GM18511 (cell line): Measurements from ENCODE around the gene DLK1.

ENCODE experiments used
- ATAC-seq: cut with Tn5 transposase; IDR thresholded peaks from one replicate; pipeline ENCODE4 v1.9.1; 2021; ENCODE audit warnings: mild to moderate bottlenecking, moderate library complexity; ENCODE audit not compliant: unreplicated experiment

Gene DLK1

DNA sequence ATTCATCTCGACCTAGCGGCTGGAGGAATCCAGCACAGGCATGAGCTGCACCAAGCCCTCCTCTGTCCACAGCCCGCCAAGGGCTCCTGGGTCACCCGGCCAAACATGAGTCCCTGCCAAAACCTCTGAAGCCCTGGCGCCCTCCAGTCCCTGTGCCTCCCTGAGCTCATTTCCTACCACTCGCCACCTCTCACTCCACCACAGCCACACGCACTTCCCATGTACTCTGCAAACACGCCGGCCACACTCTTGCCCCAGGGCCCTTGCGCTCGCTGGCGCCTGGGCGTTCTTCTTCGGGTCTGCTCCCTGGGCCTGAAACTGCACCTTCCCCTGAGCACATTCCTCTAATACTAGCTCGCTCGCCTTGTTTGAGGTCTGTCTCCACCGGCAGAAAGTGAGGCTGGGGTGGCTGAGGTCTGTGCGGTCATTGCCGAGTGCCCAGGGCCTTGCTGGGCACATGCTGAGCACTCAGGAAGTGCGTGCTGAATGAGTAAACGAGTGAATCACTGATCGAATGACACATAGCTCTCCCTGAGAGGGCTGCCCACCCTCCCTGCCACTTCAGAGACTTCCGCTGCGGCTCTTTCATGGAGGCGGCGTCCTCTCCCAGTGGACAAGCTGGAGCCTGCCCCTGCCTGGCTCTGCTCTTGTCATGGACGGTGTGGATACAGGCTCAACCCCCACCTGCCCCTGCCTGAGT is 33.7 kb upstream of the DLK1 start:
- no peak for ATAC-seq

DNA sequence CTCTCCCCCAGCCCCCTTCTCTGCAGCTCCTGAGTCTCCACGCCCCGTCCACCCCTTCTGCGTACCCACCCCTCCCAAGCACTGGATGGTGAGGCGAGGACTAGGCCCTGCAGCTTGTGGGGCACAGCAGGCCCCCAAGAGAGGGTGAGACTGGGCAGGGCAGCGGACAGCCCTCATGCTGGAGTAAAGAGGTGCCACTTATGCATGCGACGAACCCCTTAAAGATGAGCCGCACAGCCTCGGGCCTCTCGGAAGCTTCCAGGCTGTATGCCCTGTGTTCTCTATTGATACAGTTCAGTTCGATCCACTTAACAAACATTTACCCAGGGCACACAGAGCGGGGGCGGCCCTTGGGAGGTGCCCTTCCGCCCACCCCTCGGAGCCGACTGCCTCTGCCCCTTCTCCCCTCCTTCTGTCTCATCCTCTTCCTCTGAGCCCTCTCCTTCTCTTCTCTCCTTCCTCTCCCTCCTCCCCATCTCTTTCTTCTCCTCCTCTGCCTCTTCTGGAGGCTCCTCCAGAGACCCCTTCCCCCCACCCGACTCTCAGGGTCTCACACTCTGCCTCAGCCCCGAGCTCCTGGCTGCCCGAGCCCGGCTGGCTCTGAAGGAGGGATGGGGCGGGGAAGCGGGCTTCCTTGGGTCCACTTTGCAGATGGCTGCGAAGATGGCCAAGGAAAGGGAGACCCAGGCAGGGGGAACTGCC is 32.7 kb upstream of the DLK1 start:
- ATAC-seq = no peak

DNA sequence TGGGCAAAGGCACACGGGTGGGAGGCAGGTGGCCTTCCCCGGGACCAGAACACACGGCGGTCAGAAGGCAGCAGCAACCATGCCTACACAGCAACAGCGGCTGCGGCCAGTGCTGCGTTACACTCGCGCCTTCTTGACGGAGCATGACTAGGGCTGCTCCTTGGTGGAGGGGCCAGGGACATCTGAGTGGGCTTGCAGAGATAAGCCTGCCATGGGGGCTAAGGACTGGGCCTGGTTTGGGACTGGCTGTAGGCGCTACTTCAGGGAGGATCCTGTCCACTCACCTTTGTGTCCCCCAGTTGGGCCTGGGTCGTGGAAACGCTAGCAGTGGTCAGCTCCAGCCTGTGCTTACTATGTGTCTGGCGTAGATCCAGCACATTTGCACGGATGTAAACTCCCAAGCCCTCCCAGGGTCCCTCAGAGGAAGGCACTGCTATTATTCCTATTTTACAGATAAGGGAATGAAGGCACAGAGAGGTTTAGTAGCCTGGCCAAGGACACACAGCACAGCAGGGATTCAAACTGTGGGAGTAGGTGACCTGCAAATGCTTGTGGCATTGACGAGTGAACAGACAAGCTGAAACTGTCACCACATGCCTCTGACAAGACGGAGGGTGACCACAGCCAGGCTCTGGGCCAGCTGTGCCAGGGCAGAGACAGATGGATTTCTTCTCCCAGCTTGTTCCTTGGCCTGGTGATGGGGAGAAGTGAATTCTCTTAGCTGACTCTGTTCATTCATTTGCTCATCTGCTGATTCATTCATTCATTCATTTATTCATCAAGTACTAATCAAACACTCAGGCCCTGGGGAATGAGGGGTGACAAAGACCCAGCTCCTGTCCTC is 31.9 kb upstream of the DLK1 start:
- ATAC-seq = no peak

DNA sequence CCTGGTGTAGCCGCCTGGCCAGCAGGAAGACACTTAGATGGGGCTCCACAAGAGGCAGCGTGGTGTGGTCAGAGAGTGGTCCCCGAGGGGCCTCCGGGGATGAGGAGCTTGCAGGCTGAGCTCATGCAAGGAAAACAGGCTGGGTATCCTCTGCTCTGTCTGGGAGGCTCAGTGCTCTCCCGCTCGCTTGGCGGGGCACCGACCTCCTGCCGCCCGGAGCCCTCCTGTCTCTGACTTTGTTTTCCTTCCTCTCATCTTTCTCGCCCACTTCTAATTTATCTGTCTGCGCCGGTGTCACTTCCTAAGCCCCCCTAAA is 31.3 kb upstream of the DLK1 start:
- ATAC-seq = no peak

DNA sequence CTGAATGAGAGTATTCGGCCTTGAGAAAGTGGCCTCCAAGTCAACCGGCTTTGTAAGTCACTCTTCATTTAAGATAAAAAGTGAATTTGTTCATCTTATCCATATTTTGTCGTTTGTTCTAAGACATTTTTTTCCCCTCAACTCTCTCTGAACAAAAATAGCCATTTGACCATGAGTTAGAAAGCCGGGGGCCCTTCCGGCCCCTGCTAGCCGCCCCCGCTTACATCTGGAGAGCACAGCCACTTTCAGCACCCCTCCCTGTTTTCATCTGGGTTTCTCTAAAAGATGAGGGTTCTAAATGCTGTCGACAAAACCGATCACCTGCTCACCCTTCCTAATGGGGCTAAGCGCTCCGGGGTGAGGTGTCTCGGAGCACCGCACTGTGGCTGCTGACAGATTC is 30.7 kb upstream of the DLK1 start:
- ATAC-seq = no peak

DNA sequence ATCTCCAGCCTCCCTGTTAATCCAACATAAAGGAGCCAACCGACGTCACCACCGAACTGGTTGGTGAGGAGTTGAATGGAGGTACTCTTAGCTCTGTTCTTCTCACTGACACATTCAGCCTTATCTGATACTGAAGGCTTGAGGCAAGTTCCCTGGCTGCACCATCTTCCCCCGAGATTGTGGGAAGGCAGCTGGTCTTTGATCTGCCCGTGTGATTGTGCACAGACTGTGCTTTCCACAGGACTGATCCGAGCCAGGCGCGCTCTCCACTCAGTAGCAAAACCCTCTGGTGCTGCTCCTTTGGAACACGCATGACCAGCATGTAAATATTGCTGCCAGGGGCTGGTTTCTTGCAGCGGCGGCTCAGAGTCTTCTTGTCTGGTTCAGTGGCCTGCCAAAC is 30.1 kb upstream of the DLK1 start:
- ATAC-seq = no peak

DNA sequence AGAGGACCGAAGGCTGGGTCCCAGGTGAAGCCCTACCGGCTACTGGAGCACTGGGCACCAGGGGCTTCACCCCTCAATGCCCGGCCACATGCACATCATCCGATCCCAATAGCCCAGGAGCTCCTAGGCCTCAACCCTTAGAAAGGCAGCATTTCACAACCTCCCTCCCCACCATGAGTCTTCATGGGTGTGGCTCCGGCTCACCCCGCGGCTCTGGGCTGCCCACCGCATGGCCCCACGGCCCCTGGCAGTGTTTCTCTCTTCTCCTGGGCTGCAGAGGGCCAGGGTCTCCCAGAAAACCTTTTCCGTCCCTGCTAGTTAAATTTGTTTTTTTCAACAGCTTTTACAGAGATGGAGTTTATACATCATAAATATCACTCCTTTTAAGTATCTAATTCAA is 28.6 kb upstream of the DLK1 start:
- no peak for ATAC-seq

DNA sequence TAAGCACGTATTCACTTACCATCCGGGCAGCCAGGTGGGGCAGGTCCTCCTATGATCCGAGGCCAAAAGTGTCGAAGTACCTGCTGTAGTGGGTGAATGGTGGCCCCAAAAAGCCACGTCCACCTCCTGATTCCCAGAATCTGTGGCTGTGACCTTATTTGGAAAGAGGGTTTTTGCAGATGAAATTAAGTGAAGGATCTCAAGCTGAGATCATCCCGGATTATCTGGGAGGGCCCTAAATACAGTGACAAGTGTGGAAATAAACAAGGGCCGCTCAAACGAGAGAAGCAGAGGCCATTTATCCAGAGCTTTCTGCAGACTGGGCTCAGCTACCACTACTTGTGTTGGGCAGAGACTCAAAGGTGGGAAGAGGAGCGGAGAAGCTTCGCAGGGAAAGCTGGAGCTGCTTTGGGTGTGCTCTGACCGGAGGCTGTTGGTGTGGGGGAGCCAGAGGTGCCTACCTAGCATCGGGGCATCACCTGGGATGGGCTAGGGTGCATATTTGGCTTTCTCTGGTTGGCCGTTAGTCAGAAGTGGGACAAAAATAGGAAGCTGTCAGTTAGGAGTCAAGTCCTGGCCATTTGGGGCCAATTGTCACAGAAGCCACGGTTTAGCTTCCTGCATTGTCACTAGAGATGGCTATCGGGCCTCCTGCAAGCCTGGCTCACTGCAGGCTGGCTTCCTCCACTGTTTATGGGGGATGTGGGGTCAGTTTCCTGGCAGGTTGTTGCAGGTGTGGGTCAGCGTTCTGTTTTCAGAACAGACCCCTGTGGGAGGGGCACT is 27.8 kb upstream of the DLK1 start:
- ATAC-seq = no peak

DNA sequence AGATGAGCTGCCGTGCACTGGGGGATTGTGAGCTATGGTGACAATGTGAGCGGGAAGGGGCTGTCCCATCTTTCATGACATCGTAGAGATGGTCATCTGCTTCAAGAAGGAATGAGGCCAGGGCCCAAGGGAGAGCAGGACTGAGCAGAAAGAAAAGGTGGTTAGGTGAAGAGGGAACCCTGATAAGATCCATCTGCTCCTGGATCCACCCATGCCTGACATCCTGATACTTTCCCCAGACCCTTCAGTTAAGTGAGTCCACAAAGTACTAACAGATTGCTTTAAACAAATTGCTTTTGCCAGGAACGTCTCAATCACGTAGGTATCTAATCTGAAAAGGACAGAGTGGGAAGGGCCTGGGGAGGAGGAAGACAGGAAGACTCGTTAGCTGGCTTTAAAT is 25.4 kb upstream of the DLK1 start:
- no peak for ATAC-seq

DNA sequence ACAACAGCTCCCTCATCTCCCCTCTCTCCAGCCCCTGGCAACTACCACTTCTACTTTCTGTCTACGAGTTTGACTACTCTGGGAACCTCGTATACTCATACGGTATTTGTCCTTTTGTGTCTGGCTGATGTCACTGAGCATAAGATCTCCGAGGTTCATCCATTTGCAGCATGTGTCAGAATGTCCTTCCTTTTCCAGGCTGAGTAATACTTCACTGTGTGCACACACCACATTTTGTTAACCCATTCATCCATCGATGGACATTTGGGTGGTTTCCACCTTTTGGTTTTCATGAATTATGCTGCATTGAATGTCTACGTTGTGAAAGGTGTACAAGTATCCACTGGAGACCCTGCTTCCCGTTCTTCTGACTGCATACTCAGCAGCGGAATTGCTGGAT is 24.1 kb upstream of the DLK1 start:
- no peak for ATAC-seq

DNA sequence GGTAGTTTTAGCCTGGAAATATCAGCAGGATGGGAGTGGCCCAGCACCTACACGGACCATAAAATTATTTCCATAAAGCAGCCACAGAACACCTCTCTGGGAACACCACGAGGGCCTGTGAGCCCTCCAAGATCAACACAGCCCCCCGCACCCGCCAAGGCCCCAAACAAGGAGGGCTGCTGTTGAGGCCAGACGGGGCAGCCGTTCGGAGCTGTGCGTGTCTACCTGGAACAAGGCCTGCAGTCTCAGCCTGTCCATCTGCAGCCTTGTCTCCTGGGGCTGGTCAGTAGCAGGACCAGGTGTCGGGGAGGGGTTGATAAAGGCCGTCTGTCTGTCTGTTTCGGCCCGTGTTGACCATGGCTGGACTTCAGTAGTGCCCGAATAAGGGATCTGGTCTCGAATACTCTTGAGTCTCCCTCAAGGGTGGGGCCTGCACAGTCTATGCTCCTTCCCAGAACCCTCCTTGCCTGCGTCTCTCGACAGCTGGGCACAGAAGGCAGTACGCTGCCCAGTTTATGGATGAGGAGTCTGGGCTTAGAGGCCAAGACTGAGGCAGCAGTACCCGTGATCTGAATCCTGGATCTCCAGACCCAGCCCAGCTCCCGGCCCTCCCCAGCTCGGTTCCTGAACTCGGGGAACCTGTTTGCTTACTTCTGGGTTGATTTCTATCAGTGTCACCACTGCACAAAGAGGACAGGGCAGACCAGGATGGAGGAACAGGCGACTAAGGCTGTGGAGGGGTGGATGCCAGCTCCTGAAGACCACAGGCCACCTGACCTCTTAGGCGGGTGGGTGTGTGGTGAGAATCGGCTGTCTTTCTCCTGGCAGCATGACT is 23.1 kb upstream of the DLK1 start:
- no peak for ATAC-seq

DNA sequence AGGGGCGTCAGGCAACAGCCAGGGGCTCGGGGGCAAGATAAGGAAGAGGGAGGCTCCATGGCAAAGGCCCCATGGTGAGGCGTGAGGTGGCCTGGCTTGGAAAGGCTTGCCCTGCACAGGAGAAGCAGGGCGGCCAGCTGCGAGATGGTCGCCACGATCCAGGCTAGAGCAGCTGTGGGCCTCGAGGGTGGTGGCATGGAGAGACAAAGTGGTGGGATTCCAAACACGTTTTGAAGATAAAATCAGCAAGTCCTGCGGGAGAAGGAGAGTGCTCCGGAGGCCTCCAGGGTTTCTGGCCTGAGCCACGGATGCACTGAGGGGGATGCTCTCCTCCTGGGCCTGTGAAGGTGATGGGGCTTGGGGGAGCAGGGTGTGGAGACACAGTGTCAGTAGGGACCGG is 20.5 kb upstream of the DLK1 start:
- ATAC-seq = no peak

DNA sequence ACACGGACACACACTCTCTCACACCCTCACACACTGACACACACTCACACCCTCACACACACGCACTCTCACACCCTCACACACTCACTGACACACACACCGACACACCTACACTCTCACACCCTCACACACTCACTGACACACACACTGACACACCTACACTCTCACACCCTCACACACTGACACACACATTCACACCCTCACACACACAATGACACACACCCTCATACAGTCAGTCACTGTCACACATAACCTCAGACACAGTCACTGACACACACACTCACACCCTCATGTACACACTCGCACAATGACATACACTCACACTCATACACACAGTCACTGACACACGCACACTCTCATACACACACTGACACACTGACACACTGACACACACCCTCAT is 19.8 kb upstream of the DLK1 start:
- ATAC-seq = no peak

DNA sequence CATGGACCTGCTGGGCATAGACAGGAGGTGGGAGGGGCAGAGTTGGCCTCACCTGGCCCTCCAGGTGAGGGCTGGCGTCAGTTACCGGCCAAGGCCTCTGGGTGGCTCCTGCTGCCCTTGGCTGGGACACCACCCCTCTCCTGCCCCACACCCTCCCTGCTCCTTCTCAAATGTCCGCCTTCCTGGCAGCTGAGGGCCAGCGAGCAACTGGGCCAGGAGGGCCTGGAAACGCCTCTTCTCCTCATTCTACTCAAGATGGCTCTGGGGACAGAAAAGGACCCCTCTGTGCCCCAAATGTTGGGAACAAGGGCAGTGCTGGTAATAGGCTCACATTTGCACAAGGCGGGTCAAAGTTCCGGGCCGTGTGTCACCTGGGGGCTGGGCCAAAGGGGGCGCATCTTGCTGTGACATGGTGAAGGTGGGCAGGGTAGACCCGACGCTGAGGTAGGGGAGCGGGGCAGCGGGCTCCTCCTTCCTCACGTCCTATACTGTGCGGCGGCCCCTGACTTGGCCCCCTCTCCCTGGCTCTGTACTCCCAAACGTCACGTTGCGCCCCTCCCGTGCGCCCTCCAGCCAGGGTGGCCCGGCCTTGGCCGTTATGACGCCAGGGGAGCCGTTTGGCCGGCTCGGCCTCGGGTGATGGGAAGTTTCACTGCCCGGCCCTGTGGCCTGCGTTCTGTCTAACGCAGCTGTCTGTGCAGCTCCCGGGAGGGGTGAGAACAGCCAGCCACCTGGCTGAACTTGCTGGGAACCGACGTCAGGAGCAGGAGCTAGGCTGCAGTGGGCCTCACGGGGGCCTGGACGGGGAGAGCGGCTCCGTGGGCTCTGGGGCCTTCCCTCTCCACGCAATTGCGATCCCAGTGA is 18.0 kb upstream of the DLK1 start:
- no peak for ATAC-seq

DNA sequence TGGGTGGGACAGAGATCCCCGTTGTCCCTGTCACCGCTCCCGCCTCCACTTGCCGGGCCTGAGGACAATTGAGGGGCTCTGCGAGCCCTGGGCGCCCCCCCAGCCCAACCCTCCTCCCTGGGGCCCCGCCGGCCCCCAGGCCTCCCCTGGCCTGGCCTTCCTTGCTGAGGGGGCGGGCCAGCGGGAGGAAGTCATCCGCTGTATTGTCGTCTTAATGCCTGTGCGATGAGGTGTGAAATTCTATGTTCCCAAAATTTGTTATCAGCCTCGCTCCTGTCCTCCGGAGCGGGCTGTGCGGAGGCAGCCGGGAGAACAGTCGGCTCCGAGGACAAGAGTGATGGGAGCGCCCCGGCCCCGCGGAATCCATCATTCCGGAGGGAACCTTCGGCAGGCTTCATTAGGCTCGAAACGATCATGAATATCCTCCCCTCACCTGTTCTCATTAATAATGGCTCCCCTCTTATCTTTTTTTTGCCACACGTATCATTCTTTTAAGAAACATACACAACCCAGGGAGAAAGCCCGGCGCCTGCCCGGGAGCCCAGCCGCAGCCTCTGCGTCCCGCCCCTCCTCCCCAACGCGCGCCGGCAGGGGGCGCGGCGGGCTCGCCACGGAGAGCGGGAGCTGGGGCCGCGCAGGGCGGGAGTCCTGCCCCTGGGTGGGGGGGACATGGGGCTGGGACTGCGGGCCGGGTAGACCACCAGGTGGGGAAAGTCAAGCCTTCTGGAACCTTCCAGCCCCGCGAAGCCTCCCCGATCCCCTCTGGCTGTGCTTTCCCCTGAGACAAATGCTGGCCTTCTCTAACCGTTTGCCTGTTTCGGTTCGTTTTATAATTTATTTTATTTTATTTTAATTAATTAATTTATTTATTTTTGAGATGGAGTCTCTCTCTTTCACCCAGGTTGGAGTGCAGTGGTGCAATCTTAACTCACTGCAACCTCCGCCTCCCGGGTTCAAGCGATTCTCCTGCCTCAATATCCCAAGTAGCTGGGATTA is 17.1 kb upstream of the DLK1 start:
- ATAC-seq = no peak

DNA sequence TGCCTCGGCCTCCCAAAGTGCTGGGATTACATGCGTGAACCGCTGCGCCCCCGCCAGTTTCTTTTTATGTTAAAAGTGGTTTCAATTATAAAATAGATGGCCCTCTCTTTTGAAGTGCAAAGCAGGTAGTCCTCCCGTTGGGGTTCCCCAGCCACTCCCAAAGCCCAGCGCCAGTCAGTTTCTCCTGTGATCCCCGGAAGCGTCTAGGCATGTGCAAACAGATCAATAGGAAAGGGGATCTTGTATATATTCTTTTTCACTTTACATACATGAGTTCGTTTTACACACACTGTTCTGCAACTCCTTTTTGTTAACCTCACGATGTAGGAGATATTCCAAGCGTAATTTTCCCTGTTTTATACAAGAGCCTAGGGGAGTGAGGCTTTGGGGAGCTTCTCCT is 16.3 kb upstream of the DLK1 start:
- ATAC-seq = no peak

DNA sequence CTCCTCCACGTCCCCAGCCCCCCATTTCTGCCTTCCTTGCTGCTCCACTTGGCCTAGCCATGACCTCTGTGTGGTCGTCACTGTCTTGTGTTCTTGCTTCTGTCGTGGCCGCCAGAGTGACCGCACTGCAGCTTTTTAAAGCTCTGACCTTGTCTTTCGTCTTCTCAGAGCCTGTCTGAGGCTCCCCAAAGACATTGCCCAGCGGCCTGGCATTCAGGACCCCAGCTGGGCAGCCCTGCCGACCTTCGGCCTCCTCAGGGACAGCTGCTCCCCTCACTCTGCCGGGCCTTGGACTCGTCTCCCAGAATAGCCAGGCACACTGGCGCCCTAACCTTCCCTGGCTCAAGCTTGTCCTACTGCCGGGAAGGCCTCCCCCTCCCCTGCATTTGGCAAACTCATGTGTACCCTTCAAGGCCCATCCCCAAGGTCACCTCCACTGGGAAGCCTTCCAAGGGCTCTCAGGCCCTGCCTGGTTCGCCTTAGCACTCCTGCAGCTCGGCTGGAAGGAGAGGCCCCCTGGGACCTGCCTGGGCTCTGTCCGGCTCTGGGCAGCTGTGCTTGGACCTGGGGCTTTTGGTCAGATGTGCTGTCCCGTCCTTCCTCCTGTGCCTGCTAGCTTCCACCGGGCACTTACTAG is 15.7 kb upstream of the DLK1 start:
- no peak for ATAC-seq

DNA sequence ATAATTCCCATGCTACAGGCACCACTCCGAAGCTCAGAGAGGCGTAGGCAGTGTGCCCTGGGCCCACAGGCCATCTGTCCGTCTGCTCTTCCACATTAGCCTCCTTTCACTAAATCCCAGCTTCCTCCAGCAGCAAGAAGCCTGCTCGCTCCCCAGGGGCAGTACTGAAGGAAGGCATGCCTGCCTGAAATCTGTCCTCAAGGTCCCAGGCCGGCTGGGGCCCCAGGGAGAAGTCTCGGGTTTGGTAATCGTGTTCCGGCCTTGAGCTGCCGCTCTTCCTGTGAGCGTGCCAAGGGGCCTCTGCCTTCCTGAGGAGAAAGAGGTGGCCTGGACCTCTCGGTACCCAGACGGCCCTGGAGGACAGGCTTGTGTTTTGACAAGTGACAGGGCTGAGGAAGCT is 15.2 kb upstream of the DLK1 start:
- no peak for ATAC-seq
